Neural crest cell (in vitro differentiated cells): ENCODE measurements around the gene PSMD14. TPM values are rescaled to one million over a fixed set of nuclear protein-coding genes. Genes with fewer than 3 reads are reported as not detected.

Source experiments
- DNase-seq: peaks from one replicate; pipeline ENCODE4 v3.0.0; 2021; ENCODE audit warnings: low read depth, mixed read lengths, low spot score
- H3K27ac Mint-ChIP-seq: one replicate; pipeline ENCODE4 v1.8.0; 2021; ENCODE audit warnings: mild to moderate bottlenecking, mixed read lengths; ENCODE audit not compliant: unreplicated experiment
- H3K27me3 Mint-ChIP-seq: 2 replicates; pipeline ENCODE4 v1.8.0; 2021; ENCODE audit warnings: low read depth, mild to moderate bottlenecking, mixed read lengths
- H3K36me3 Mint-ChIP-seq: 2 replicates; pipeline ENCODE4 v1.8.0; 2021; ENCODE audit warnings: low read depth, mild to moderate bottlenecking, mixed read lengths
- H3K4me1 Mint-ChIP-seq: 2 replicates; pipeline ENCODE4 v1.8.0; 2021; ENCODE audit warnings: mixed read lengths
- H3K4me3 Mint-ChIP-seq: one replicate; pipeline ENCODE4 v1.8.0; 2021; ENCODE audit warnings: mild to moderate bottlenecking, mixed read lengths
- H3K9me3 Mint-ChIP-seq: 2 replicates; pipeline ENCODE4 v1.8.0; 2021; ENCODE audit warnings: mixed read lengths
- CTCF ChIP-seq: fragments of 200-600 bp; sonication (generic); conservative IDR thresholded peaks from 2 replicates; pipeline ENCODE4 v1.5.0; 2021; ENCODE audit warnings: antibody characterized with exemption, mild to moderate bottlenecking
- total RNA-seq: library from RNA; stranded (reverse); gene quantifications from 2 replicates; pipeline ENCODE4 v1.2.1, GENCODE V29; 2021

The PSMD14 gene
- total RNA-seq, 1 donor from 2014 or later = 82.4 TPM

- Mint-ChIP-seq H3K4me1 (peaks cover 8% of the 10 kb centered on the region), H3K27ac (no peak overlapping the region), H3K27me3 (peaks cover 48% of the 10 kb centered on the region), H3K9me3 (no peaks in the 10 kb centered on the region), H3K4me3 (no peak overlapping the region), H3K36me3 (no peaks in the 10 kb centered on the region)
- DNase-seq = no peak
- TF ChIP-seq CTCF = no peak
Observed at GRCh38 chr2:161436411-161436810, 128.2 kb downstream of the PSMD14 start.

GRCh38 chr2:161438598-161438997 is 130.4 kb downstream of the PSMD14 start:
- TF ChIP-seq CTCF = no peak
- no peak for DNase-seq

DNA sequence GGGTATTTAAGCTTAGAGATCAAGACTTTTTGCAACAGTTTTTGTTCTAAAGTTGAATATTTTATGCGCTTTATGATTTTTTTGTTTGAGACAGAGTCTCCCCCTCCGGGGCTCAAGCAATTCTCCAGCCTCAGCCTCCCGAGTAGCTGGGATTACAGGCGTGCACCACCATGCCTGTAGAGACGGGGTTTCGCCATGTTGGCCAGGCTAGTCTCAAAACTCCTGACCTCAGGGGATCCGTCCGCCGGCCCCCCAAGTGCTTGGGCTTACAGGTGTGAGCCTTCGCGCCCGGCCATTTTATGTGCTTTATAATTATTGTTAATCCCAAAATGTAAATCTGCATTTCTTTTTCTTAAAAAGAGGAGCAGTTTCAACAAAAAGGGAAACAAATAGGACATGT is 136.9 kb downstream of the PSMD14 start:
- no peak for TF ChIP-seq CTCF
- Mint-ChIP-seq H3K36me3 (no peaks in the 10 kb centered on the region), H3K27ac (no peak overlapping the region), H3K4me1 (no peaks in the 10 kb centered on the region), H3K4me3 (no peak overlapping the region), H3K27me3 (peaks cover 23% of the 10 kb centered on the region), H3K9me3 (no peaks in the 10 kb centered on the region)
- DNase-seq = no peak

More at GRCh38 chr2:161438598-161438997, 130.4 kb downstream of the PSMD14 start:
- peaks cover 44% of the 10 kb centered on the region for H3K27me3 Mint-ChIP-seq
- H3K36me3 Mint-ChIP-seq = no peaks in the 10 kb centered on the region
- no peaks in the 10 kb centered on the region for H3K9me3 Mint-ChIP-seq
- H3K27ac Mint-ChIP-seq = no peak overlapping the region
- H3K4me1 Mint-ChIP-seq = no peaks in the 10 kb centered on the region
- no peak overlapping the region for H3K4me3 Mint-ChIP-seq

DNA sequence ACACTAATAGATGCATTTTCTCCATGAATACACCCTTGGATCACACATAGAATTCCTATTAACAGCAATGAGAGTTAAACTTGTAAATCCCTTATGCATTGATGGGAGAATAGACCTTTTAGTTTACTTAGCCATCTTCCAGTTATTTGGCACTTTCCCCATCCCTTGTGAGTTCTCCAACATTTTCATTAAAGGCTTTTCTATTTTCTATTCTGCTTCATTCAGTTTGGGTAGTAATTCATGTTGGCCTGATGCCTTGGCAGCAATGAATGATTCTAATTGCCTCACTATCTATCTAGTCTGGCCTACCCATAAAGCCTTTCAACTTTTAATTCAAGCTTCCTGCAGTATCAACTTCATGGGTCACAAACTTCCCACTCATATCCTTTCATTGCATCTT is 140.2 kb downstream of the PSMD14 start:
- Mint-ChIP-seq H3K4me3 (no peak overlapping the region), H3K27me3 (peaks cover 7% of the 10 kb centered on the region), H3K36me3 (no peaks in the 10 kb centered on the region), H3K9me3 (no peaks in the 10 kb centered on the region), H3K4me1 (no peaks in the 10 kb centered on the region), H3K27ac (no peak overlapping the region)
- no peak for TF ChIP-seq CTCF
- no peak for DNase-seq

Other genes with a start within 250 kb of the PSMD14 start
- gene TANK, start 148.0 kb upstream of the PSMD14 start, total RNA-seq = 25.7 and 30.2 TPM in 2 replicates
- 0.05 and 0.09 TPM in 2 replicates for gene TBR1, start 107.9 kb downstream of the PSMD14 start, total RNA-seq